ENCODE data around the gene SLC29A1. TPM values are rescaled to one million over a fixed set of nuclear protein-coding genes. Genes with fewer than 3 reads are reported as not detected.

SLC29A1 gene
- total and polyA plus RNA-seq, 2 donors (not counting 3 experiments of a cell fraction or from before 2014, with no cell fraction given): 202 to 539 TPM

DNA sequence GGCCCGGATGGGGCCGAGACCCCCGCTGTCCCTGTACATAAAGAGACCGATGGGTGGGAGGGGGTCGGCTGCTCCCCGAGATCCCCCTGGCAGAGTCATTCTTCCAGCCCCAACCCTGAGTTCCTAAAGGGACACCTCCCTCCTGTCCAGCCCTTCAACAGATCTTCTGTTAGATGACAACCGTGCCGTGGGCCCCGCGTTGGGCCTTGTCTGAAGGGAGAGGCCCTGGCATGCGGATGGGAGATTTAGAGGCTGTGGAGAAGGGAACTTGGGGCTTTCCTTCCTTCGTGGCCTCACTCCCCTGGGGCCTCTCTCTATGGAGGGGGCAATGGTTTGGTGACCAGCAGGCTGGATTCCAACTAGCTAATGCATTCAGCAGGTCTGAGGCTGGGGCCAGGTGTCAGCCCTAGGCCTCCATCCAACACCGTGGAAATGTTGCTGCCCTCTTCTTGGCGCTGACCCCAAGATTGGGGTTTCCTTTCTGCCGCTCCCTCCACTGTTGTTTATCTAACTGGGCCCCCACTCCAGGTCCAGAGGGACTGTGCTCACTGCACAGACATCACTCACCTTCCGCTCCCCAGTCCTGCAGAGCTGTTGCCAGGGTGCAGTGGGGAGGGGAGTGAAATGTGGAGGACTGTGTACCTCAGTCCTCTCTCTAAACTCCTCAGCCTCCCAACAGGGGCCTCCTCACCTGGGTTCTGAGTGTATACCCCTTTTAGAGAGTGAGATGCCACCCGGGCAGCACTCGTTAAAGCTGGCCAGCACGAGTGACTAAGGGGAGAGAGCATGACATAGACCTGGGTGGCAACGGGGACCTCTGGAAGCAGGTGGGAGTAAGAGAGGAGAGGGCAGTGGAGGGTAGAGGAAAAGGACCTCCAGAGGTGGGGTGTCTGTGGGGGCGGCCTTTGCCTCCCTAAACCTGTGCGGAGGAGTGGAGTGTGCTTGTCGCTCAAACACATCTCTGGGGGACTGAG is 53.6 kb downstream of the SLC29A1 start:
- dilution Hi-C loops (cut with MboI; ENCODE audit: extremely low pct_ligation_motif_present, low sequenced_read_pairs): no loop called here
- DNase-seq (ENCODE audit: low read depth, low spot score) (no peak), FAIRE-seq (no peak)
- no peak overlapping the region for H3K4me2 ChIP-seq (ENCODE audit: insufficient read depth, low read length)
- no TSS peak for BruUV-seq (replicated peaks)
- H3K9me3 ChIP-seq (replicated peaks; ENCODE audit: control insufficient read depth, insufficient read depth, low read length): no peaks in the 10 kb centered on the region
- H3K4me3 ChIP-seq (replicated peaks in 1 of 3; ENCODE audit: insufficient read depth in 1 of 3, low read depth in 1 of 3, low read length in 3 of 3): no peak overlapping the region
- H2AFZ ChIP-seq (ENCODE audit: low read depth, low read length): no peak overlapping the region
- no peak overlapping the region for H3K27ac ChIP-seq (ENCODE audit: insufficient read depth, low read depth, low read length)
- POLR2A ChIA-PET: no interaction called here
- no peaks in the 10 kb centered on the region for H3K36me3 ChIP-seq (ENCODE audit: control insufficient read depth in 2 of 2, extremely low read depth in 1 of 2, insufficient read depth in 2 of 2, low read length in 2 of 2)
- H3K79me2 ChIP-seq (ENCODE audit: control insufficient read depth, insufficient read depth, low read length): no peaks in the 10 kb centered on the region
- TF ChIP-seq, protein P1, sequence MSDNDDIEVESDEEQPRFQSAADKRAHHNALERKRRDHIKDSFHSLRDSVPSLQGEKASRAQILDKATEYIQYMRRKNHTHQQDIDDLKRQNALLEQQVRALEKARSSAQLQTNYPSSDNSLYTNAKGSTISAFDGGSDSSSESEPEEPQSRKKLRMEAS (IDR thresholded peaks at IDR 0.05; ENCODE audit: insufficient read depth, insufficient read length): no peak
- TF ChIP-seq POLR2A (IDR thresholded peaks at IDR 0.05; ENCODE audit: low read depth, low read length) (no peak), POLR2AphosphoS5 (IDR thresholded peaks at IDR 0.05; ENCODE audit: insufficient read depth, low read depth, low read length) (no peak), GATA2 (IDR thresholded peaks at IDR 0.05; ENCODE audit: insufficient read depth, insufficient read length, low read depth, low read length) (no peak)
- TF ChIP-seq, protein P2, sequence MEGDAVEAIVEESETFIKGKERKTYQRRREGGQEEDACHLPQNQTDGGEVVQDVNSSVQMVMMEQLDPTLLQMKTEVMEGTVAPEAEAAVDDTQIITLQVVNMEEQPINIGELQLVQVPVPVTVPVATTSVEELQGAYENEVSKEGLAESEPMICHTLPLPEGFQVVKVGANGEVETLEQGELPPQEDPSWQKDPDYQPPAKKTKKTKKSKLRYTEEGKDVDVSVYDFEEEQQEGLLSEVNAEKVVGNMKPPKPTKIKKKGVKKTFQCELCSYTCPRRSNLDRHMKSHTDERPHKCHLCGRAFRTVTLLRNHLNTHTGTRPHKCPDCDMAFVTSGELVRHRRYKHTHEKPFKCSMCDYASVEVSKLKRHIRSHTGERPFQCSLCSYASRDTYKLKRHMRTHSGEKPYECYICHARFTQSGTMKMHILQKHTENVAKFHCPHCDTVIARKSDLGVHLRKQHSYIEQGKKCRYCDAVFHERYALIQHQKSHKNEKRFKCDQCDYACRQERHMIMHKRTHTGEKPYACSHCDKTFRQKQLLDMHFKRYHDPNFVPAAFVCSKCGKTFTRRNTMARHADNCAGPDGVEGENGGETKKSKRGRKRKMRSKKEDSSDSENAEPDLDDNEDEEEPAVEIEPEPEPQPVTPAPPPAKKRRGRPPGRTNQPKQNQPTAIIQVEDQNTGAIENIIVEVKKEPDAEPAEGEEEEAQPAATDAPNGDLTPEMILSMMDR (IDR thresholded peaks at IDR 0.05; ENCODE audit: extremely low read depth in 1 of 2, insufficient read depth in 1 of 2, low read depth in 1 of 2, low read length in 2 of 2): no peak
- CTCF ChIA-PET: interaction anchor here (1.1 to 3.0 kb wide), 8 partner anchors 9 to 61 kb away, joined by 3 to 12 read pairs (median 6); partner anchors contain the start of gene AARS2
- H4K20me1 ChIP-seq (replicated peaks; ENCODE audit: control insufficient read depth, extremely low read depth, insufficient read depth, low read length): no peaks in the 10 kb centered on the region
- no peaks in the 10 kb centered on the region for H3K4me1 ChIP-seq (ENCODE audit: control insufficient read depth, extremely low read depth, insufficient read depth, low read length)
- peaks cover 19 to 34% of the 10 kb centered on the region in 2 experiments for H3K27me3 ChIP-seq (ENCODE audit: control insufficient read depth in 2 of 2, insufficient read depth in 2 of 2, low read length in 2 of 2)
- no peak overlapping the region for H3K9ac ChIP-seq (replicated peaks; ENCODE audit: extremely low read depth, insufficient read depth, low read length)
- no peaks in the 10 kb centered on the region for H3K9me1 ChIP-seq (replicated peaks; ENCODE audit: control insufficient read depth, extremely low read depth, insufficient read depth, low read length)
- intact Hi-C loops (cut with micrococcal nuclease): no loop called here
